Tibial nerve (tissue), 4 donors: ENCODE measurements around the gene SMOC1.

Experiments
- CTCF ChIP-seq, 5 experiments: fragments of 200-600 bp in 3 of 5; fragments of 450-650 bp in 2 of 5; sonication (generic) in 3 of 5; IDR thresholded peaks; one replicate each; pipeline ENCODE4 v1.5.1; 2016 to 2019; ENCODE audit warnings: antibody characterized with exemption in 5 of 5, mild to moderate bottlenecking in 3 of 5, moderate library complexity in 2 of 5
- EP300 ChIP-seq, 2 donors: sonication (generic); formaldehyde crosslinking; IDR thresholded peaks; one replicate each; pipeline ENCODE4 v1.6.1; 2017; ENCODE audit warnings: antibody characterized with exemption in 2 of 2, mild to moderate bottlenecking in 1 of 2
- POLR2A ChIP-seq, 2 donors: fragments of 450-650 bp; IDR thresholded peaks; one replicate each; pipeline ENCODE4 v1.6.1; 2017; ENCODE audit warnings: antibody characterized with exemption in 2 of 2, mild to moderate bottlenecking in 2 of 2, moderate library complexity in 2 of 2

- no peak for TF ChIP-seq EP300 (IDR thresholded peaks at IDR 0.05)
- no peak for TF ChIP-seq CTCF (IDR thresholded peaks at IDR 0.05)
- TF ChIP-seq POLR2A (IDR thresholded peaks at IDR 0.05) = no peak
Measured at GRCh38 chr14:69945347-69945746, 66.1 kb downstream of the SMOC1 start.
